GM06990 (cell line): ENCODE data around the gene MGARP.
"Not testable (repeated sequence)": the region's sequence is repeated elsewhere in the genome, so short reads cannot be mapped to it uniquely, and the experiment has no call there.

ENCODE experiments used
- DNase-seq: peaks from one replicate; pipeline ENCODE4 v3.0.0-alpha.2; 2011; ENCODE audit not compliant: insufficient read length; ENCODE audit errors: extremely low read depth
- H3K27me3 ChIP-seq: replicated peaks from 2 replicates; pipeline ENCODE4 v1.6.0; 2011; ENCODE audit warnings: low read length; ENCODE audit not compliant: control insufficient read depth, insufficient read depth
- H3K36me3 ChIP-seq: 2 replicates; pipeline ENCODE4 v1.5.1; 2011; ENCODE audit warnings: low read length; ENCODE audit not compliant: control insufficient read depth, insufficient read depth
- H3K4me3 ChIP-seq: replicated peaks from 2 replicates; pipeline ENCODE4 v1.5.1; 2011; ENCODE audit warnings: low read depth, mild to moderate bottlenecking, control low read depth, low read length
- CTCF ChIP-seq: IDR thresholded peaks from 2 replicates; pipeline ENCODE4 v1.5.1; 2011; ENCODE audit warnings: low read length, control low read depth, mild to moderate bottlenecking, inconsistent platforms; ENCODE audit not compliant: insufficient read depth, poor library complexity, severe bottlenecking

The MGARP gene

GRCh38 chr4:139266208-139266582 is 13.8 kb downstream of the MGARP start:
- TF ChIP-seq CTCF: no peak
- Histone ChIP-seq H3K27me3 (no peaks in the 10 kb centered on the region), H3K36me3 (no peaks in the 10 kb centered on the region), H3K4me3 (no peak overlapping the region; the same call in 1 of the 2 replicates)
- DNase-seq: no peak

- Histone ChIP-seq H3K27me3 (no peaks in the 10 kb centered on the region), H3K36me3 (no peaks in the 10 kb centered on the region), H3K4me3 (no peak overlapping the region)
- TF ChIP-seq CTCF: no peak
- no peak for DNase-seq
Observed at GRCh38 chr4:139265654-139266053, 14.4 kb downstream of the MGARP start.

GRCh38 chr4:139256349-139256748 is 23.7 kb downstream of the MGARP start:
- no peak for DNase-seq
- no peak for TF ChIP-seq CTCF
- no peak overlapping the region for H3K4me3 ChIP-seq
- H3K27me3 ChIP-seq: no peaks in the 10 kb centered on the region
- no peaks in the 10 kb centered on the region for H3K36me3 ChIP-seq

GRCh38 chr4:139255581-139255980 is 24.4 kb downstream of the MGARP start:
- not testable (repeated sequence) for H3K36me3 ChIP-seq, H3K27me3 ChIP-seq, H3K4me3 ChIP-seq, DNase-seq

GRCh38 chr4:139253713-139254112 is 26.3 kb downstream of the MGARP start:
- DNase-seq: no peak
- Histone ChIP-seq H3K4me3 (no peak overlapping the region), H3K27me3 (no peaks in the 10 kb centered on the region)

GRCh38 chr4:139253046-139253445 is 27.0 kb downstream of the MGARP start:
- Histone ChIP-seq H3K36me3 (no peaks in the 10 kb centered on the region), H3K27me3 (no peaks in the 10 kb centered on the region), H3K4me3 (no peak overlapping the region)
- no peak for DNase-seq
- TF ChIP-seq CTCF: no peak

More at GRCh38 chr4:139253713-139254112, 26.3 kb downstream of the MGARP start:
- no peaks in the 10 kb centered on the region for H3K36me3 ChIP-seq
- TF ChIP-seq CTCF: no peak
